PFSK-1 (cell line): ENCODE measurements around the gene KCNMA1.

Source experiments
- POLR2AphosphoS5 ChIP-seq: IDR thresholded peaks from 2 replicates; pipeline ENCODE4 v1.6.1; 2012; ENCODE audit warnings: low read depth, mild to moderate bottlenecking, control low read depth, low read length, moderate library complexity
- SIN3A ChIP-seq: IDR thresholded peaks from 2 replicates; pipeline ENCODE4 v1.6.1; 2012; ENCODE audit warnings: mild to moderate bottlenecking, low read length, moderate library complexity, borderline replicate concordance; ENCODE audit not compliant: insufficient read depth
- TF ChIP-seq, protein P1 (sequence below), 2 experiments: IDR thresholded peaks; 2 replicates each; pipeline versions ENCODE4 v1.6.1 to v1.8.0; 2011 to 2012; ENCODE audit warnings: low read depth in 2 of 2, low read length in 2 of 2, control low read depth in 1 of 2, inconsistent platforms in 1 of 2, mild to moderate bottlenecking in 1 of 2, moderate library complexity in 1 of 2; ENCODE audit not compliant: insufficient read depth in 1 of 2

DNA sequence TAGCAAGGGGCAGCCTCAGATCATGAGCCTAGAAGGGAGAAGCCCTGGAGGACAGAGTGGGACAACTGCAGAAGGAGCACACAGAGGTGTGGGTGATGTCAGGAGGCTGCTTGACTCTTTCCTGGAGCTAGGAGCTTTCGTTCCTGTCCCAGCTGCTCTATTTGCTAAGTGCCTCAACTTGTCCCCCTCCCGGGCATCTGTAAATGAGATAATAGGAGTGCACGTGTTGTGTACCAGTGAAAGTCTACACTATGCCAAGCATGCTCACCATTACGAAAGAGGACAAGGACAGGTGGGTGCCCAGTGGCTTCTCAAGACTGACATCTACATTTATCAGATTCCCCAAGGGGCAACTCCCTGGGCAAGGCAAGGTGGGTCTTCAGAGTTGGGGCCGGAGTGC, 162.7 kb downstream of the KCNMA1 start:
- TF ChIP-seq POLR2AphosphoS5 (no peak), SIN3A (no peak)
- TF ChIP-seq, protein P1, sequence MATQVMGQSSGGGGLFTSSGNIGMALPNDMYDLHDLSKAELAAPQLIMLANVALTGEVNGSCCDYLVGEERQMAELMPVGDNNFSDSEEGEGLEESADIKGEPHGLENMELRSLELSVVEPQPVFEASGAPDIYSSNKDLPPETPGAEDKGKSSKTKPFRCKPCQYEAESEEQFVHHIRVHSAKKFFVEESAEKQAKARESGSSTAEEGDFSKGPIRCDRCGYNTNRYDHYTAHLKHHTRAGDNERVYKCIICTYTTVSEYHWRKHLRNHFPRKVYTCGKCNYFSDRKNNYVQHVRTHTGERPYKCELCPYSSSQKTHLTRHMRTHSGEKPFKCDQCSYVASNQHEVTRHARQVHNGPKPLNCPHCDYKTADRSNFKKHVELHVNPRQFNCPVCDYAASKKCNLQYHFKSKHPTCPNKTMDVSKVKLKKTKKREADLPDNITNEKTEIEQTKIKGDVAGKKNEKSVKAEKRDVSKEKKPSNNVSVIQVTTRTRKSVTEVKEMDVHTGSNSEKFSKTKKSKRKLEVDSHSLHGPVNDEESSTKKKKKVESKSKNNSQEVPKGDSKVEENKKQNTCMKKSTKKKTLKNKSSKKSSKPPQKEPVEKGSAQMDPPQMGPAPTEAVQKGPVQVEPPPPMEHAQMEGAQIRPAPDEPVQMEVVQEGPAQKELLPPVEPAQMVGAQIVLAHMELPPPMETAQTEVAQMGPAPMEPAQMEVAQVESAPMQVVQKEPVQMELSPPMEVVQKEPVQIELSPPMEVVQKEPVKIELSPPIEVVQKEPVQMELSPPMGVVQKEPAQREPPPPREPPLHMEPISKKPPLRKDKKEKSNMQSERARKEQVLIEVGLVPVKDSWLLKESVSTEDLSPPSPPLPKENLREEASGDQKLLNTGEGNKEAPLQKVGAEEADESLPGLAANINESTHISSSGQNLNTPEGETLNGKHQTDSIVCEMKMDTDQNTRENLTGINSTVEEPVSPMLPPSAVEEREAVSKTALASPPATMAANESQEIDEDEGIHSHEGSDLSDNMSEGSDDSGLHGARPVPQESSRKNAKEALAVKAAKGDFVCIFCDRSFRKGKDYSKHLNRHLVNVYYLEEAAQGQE (IDR thresholded peaks at IDR 0.05; ENCODE audit: insufficient read depth in 1 of 2, low read depth in 2 of 2, low read length in 2 of 2) = no peak
